GM06990 (cell line): ENCODE results near the gene DERA.
A peak's percentile ranks its signal among the peaks of the same experiment; 100 is the strongest.

Experiments
- DNase-seq: peaks from one replicate; pipeline ENCODE4 v3.0.0-alpha.2; 2011; ENCODE audit not compliant: insufficient read length; ENCODE audit errors: extremely low read depth
- H3K27me3 ChIP-seq: replicated peaks from 2 replicates; pipeline ENCODE4 v1.6.0; 2011; ENCODE audit warnings: low read length; ENCODE audit not compliant: control insufficient read depth, insufficient read depth
- H3K36me3 ChIP-seq: 2 replicates; pipeline ENCODE4 v1.5.1; 2011; ENCODE audit warnings: low read length; ENCODE audit not compliant: control insufficient read depth, insufficient read depth
- H3K4me3 ChIP-seq: replicated peaks from 2 replicates; pipeline ENCODE4 v1.5.1; 2011; ENCODE audit warnings: low read depth, mild to moderate bottlenecking, control low read depth, low read length
- CTCF ChIP-seq: IDR thresholded peaks from 2 replicates; pipeline ENCODE4 v1.5.1; 2011; ENCODE audit warnings: low read length, control low read depth, mild to moderate bottlenecking, inconsistent platforms; ENCODE audit not compliant: insufficient read depth, poor library complexity, severe bottlenecking

Gene DERA

GRCh38 chr12:16075887-16076286 is 164.8 kb downstream of the DERA start:
- Histone ChIP-seq H3K27me3 (no peaks in the 10 kb centered on the region), H3K36me3 (no peaks in the 10 kb centered on the region), H3K4me3 (no peak overlapping the region)
- TF ChIP-seq CTCF = no peak
- DNase-seq = no peak

- DNase-seq = no peak
- TF ChIP-seq CTCF = peak; percentile 52
- Histone ChIP-seq H3K36me3 (no peaks in the 10 kb centered on the region), H3K4me3 (no peak overlapping the region), H3K27me3 (no peaks in the 10 kb centered on the region)
These were observed 165.4 kb downstream of the DERA start for GRCh38 chr12:16076557-16076956.

- Histone ChIP-seq H3K36me3 (no peaks in the 10 kb centered on the region), H3K4me3 (no peak overlapping the region), H3K27me3 (no peaks in the 10 kb centered on the region)
- no peak for TF ChIP-seq CTCF
- no peak for DNase-seq
These were observed 165.9 kb downstream of the DERA start for GRCh38 chr12:16076970-16077522.

GRCh38 chr12:16086462-16086861 is 175.3 kb downstream of the DERA start:
- no peak for TF ChIP-seq CTCF
- Histone ChIP-seq H3K4me3 (no peak overlapping the region), H3K36me3 (no peaks in the 10 kb centered on the region), H3K27me3 (no peaks in the 10 kb centered on the region)
- no peak for DNase-seq

- no peak for TF ChIP-seq CTCF
- Histone ChIP-seq H3K27me3 (no peaks in the 10 kb centered on the region), H3K36me3 (no peaks in the 10 kb centered on the region), H3K4me3 (no peak overlapping the region)
- DNase-seq = no peak
These were observed 175.8 kb downstream of the DERA start for GRCh38 chr12:16086942-16087341.
